ENCODE results near the gene CDH23.

Gene CDH23

DNA sequence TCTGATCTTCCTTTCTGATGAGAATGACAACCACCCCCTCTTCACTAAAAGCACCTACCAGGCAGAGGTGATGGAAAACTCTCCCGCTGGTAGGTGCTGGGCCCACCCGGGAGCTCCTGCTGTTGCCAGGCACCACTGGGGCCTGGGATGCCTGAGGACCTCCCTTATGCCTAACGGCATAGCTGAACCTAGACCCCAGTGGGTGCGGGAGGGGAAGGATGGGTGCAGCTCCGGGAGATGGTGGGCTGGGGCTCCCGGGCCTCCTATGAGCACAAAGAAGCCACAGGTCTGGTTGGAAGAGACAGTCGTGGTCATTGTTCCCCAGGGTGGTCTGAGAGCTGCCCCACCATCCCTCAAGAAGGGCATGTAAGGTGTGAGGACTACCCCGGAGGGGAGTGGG lies 392.2 kb downstream of the CDH23 start:
- DNase-seq: no peak

DNA sequence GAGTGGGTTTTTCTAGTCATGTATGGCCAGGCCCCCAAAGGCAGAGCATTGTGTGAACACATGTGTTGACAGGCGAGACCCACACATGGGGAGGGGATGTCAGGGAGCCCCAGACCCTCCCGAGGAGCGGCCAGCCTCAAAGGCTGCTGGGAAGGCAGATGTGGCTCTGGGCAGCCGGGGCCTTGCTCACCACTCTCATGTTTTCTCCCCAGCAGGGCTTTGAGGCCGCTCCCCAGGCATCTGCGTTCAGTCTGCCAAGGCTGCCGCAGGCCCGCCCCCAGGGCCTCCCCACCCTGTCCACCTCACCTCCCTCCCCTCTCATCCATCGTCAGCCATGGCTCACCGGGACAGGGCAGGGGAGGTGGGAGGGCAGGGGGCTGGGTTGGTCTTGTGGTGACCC lies 393.2 kb downstream of the CDH23 start:
- no peak for DNase-seq

DNA sequence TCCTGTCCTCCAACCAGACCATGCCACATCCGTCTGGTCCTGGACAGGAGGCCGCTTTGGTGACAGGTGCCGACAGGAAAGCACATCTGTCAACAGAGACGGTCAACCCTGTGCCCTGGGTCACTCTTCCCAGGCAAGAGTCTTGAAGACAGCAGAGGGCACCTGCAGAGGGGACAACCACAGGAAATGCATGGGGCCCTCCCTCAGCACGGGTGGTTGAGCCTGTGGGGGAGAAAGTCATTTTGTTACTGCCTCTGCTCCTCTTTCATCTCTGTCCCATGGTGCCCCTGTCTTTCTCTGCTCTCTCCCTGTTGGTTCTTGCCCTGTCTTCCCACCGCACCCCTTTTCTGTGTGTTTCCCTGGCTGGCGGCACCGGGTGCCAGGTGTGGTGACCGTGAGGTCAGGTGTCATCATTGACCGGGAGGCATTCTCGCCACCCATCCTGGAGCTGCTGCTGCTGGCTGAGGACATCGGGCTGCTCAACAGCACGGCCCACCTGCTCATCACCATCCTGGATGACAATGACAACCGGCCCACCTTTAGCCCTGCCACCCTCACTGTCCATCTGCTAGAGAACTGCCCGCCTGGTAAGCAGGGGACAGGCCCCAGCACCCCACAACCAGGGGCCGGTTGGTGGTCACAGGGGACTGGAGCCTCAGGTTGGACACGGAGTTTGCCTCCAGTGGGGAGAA lies 394.2 kb downstream of the CDH23 start:
- DNase-seq: no peak

DNA sequence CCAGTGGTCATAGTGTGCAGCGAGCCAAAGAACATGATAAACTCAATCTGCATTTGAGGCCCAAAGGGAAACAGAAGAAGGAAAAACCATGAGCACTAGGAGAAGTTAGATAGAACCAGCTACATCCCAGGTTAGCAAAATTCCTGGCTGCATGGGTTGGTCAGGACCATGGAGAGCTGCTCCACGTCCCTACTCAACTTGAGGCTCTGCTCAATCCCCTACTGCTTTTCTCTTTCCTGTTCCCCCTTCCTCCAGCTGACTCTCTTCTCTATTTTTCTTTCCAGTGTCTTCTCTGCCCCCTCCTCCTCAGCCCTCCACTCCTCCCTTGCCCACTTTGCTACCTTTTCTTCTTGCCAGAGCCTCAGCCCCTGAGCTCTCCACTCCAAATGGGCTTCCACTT lies 398.5 kb downstream of the CDH23 start:
- no peak for DNase-seq

DNA sequence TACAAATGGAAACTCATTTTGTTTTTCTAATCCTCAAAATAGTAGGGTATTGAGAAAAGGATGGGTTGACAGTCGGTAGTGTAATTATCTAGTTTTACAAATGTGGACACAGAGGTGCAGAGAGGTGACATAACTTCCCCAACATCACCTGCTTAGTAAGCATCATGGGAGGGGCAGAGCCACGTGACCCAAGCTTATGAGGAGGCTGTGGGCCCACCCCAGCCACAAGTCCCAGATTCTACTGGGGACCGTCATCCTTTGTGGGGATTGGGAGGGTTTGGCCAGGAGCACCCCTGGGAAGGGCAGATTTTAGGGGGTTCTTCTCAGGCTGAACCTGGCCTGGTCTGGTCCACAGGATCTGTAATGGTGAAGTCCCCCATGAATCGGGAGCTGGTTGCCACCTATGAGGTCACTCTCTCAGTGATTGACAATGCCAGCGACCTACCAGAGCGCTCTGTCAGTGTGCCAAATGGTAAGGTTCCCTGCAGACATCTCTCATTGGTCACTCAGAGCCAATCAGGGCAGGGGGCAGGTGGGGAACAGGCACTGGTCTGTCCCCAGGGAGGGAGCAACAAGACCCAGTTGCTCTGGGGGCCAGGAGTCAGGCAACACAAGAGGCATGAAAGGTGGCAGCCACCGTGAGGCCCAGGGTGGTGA lies 400.2 kb downstream of the CDH23 start:
- DNase-seq: no peak

DNA sequence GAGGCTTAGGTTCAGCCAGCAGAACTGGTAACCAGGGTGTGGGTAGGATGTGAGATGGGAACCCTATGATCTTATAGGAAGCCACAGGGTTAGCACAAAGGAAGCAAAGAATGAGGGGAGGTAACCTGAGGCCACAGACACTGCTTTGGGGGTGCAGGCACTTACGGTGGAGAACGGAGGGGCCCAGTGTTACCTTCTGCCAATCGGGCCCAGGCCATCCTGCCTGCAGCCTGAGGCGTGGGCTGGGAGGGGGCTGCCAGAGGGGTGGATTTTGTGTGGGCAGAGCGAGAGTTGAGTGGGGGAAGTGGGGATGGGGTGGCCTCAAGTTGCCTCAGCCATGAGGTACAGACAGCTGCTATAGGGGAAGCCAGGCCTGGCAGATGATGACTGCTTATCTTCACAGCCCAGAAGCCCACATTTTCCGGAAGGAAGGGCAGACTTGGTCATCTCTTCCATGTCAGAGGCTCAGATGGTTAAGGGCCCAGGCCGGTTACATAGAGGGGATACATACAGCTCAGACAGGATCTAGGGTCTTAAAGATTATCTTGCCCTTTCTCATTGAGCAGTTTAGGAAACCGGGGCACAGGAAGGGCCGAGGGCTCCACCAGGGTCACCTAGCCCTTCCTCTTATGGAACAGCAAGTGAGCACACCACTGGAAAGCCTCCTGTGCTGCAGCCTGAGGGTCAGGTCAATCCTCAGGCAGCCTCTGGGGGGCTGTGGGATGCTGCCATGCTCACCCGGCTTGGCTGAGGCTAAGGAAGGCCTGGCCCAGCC lies 401.0 kb downstream of the CDH23 start:
- no peak for DNase-seq

DNA sequence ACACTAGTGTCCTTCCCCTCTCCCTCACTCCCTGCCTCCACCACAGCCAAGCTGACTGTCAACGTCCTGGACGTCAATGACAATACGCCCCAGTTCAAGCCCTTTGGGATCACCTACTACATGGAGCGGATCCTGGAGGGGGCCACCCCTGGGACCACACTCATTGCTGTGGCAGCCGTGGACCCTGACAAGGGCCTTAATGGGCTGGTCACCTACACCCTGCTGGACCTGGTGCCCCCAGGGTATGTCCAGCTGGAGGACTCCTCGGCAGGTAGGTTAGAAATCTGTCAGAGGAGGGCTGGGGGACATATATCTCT lies 401.5 kb downstream of the CDH23 start:
- DNase-seq: no peak

DNA sequence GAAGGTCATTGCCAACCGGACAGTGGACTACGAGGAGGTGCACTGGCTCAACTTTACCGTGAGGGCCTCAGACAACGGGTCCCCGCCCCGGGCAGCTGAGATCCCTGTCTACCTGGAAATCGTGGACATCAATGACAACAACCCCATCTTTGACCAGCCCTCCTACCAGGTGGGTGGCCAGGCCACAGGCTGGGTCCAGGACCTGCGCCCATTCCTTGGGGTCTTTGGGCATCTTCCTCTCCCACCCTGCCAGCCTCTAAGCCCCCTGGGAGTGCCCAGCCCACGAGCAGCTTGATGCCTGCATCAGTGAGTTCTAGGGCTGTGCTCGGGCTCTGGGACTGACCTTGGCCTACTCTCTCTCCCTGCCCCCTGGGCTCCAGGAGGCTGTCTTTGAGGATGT lies 402.4 kb downstream of the CDH23 start:
- DNase-seq: no peak

DNA sequence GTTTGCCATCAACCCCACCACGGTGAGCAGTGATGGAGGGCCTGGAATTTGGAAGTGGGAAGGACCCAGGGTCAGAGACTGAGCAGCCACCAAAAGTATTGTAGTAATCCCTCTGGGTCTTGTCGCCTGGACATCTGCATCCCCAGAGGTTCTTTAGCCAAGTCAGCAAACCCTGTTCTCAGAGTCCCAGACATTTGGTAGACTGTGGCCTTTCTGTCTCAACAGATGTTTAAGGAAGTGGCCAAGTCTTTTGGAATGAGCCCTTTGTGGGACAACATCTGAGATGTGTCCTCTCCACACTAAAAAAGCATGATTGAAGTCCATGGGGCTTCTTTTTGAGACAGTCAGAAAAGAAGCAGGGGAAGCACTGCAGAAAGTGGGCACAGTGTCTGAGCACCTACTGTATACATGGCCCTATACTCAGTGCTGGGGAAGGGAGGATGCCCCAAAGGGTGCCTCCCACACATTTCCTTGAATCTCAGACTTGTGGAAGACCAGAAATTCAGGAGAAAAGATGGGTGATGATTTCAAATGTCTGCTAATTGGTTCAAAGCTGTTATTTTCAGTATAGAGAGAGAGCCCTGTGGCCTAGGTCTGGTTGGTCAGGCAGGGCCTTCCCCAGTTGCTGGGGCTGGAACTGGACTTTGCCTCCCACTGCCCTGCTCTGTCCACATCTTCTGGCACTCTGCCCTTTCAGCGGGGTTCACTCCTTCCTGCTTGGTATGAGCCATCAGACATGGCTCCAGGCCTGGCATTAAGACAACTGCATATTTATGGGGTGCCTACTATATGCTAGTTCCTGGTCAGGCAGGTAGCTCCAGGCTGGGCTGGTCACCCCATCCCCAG lies 403.1 kb downstream of the CDH23 start:
- DNase-seq: no peak

DNA sequence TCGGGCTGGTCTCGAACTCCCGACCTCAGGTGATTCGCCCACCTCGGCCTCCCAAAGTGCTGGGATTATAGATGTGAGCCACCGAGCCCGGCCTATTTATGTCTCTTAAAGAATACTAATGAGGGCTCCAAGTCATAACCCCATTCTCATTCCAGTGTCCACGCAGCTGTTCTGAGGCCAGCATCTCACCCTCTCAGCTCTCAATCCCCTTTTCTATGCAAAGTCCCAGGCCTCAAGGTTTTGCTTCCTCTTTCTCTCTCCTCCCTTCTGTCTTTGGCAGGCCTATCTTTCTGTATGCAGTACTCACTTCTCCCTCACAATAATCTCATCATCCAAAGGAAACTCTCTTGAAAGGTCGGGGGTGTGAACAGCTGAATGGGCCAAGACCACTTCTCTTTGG lies 404.6 kb downstream of the CDH23 start:
- no peak for DNase-seq

DNA sequence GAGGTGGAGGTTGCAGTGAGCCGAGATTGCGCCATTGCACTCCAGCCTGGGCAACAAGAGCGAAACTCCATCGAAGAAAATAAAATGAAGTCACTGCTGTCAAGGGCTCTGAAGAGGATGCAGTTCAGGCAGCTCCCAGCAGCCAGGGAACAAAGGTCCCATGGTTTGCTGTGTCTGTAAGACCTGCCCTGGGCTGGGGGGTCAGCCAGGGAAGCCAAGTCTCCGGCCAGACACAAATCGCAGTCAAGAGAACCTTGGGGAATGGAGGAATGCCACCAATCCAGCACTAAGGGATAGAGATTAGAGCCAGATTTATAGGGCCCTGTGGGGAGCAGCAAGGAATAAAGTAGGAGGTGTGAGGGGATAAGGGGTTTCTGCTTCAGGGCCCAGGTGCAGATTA lies 405.5 kb downstream of the CDH23 start:
- DNase-seq: no peak

DNA sequence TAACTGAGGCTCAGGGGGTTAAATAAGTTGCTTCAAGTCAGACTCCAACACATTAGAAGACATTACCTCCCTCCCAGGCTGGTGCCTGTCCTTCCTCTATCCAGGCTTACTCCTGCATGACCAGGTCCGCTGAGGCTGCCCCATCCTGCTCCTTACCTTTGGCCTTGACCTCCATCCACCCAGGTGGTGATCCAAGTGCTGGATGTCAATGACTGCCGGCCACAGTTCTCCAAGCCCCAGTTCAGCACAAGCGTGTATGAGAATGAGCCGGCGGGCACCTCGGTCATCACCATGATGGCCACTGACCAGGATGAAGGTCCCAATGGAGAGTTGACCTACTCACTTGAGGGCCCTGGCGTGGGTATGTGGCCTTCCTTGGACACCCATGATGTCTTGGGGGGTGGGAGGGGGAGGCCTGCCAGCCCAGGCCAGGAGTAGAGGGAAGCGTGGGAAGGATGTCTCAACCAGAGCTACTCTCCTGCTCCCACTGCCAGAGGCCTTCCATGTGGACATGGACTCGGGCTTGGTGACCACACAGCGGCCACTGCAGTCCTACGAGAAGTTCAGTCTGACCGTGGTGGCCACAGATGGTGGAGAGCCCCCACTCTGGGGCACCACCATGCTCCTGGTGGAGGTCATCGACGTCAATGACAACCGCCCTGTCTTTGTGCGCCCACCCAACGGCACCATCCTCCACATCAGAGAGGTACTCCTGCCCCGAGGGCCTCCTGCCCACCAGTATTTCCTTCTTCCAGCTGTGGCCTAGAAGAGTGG lies 406.2 kb downstream of the CDH23 start:
- no peak for DNase-seq

DNA sequence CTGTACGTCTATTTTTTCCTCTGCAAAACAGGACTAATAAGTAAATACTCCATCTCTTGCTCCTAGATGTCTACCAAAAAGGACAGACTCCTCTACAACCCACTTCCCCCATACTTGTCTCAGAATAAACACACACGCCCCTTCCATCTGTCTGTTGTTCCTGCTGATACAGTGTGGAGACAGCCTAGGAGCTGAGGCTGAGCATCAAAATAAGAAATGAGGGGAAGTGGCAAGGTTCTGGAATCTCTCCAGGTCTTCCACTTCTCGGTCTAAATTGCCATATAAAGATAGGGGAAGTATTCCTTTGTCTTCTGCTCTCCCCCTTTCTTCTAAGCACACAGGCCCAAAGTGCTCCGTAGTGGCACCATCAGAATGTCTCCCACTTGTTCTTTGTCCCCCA lies 407.4 kb downstream of the CDH23 start:
- no peak for DNase-seq

DNA sequence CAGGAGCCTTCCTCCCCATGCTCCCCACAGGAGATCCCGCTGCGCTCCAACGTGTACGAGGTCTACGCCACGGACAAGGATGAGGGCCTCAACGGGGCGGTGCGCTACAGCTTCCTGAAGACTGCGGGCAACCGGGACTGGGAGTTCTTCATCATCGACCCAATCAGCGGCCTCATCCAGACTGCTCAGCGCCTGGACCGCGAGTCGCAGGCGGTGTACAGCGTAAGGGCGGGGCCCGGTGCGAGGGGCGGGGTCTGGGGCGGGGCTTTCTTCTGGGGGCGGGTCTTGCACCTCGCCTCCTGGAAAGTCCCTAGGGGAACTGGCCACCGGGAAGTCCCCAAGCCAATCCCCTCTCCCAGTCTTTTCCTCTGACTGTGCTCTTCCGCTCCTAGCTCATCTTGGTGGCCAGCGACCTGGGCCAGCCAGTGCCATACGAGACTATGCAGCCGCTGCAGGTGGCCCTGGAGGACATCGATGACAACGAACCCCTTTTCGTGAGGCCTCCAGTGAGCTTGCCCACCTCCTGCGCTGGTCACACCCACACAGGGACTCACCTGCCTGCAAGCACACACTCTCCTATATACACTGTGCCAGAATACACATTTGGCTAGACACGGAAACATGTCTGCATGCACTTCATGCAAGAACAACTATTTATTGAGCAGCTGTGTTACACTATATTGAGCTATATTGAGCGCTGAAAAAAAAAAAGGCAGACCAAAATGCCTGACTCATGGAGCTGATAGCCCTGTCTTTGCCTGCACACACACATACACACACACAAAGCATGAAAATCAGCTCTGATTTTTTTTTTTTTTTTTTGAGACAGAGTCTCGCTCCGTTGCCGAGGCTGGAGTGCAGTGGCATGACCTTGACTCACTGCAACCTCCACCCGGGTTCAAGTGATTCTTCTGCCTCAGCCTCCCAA lies 409.3 kb downstream of the CDH23 start:
- peak; percentile 5 for DNase-seq

DNA sequence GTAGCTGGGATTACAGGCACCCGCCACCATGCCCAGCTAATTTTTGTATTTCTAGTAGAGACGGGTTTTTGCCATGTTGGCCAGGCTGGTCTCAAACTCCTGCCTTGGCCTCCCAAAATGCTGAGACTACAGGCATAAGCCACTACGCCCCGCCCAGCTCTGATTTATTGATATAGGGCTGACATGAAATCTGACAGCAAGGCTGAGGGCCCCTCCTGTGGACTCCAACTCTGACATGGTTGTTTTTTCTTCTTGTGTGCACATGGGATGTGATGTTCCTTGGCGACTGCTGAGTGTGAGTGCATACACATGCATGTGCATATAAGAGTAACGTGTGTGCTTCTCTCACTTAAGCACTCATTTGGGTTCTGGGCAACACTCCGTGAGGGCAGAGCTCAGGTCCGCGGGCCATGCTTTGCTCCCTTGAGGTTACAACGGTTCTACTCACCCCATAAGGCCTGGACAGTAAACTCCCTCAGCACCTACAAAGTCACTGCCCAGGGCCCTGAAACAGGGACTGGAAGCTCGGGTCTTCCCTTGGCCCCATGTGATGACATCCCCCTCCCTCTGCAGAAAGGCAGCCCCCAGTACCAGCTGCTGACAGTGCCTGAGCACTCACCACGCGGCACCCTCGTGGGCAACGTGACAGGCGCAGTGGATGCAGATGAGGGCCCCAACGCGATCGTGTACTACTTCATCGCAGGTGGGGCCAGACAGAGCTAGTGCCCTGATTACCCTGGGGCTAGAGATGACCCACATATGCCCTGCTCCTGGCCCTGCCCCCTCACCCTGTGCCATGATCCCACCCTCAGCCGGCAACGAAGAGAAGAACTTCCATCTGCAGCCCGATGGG lies 410.2 kb downstream of the CDH23 start:
- no peak for DNase-seq

DNA sequence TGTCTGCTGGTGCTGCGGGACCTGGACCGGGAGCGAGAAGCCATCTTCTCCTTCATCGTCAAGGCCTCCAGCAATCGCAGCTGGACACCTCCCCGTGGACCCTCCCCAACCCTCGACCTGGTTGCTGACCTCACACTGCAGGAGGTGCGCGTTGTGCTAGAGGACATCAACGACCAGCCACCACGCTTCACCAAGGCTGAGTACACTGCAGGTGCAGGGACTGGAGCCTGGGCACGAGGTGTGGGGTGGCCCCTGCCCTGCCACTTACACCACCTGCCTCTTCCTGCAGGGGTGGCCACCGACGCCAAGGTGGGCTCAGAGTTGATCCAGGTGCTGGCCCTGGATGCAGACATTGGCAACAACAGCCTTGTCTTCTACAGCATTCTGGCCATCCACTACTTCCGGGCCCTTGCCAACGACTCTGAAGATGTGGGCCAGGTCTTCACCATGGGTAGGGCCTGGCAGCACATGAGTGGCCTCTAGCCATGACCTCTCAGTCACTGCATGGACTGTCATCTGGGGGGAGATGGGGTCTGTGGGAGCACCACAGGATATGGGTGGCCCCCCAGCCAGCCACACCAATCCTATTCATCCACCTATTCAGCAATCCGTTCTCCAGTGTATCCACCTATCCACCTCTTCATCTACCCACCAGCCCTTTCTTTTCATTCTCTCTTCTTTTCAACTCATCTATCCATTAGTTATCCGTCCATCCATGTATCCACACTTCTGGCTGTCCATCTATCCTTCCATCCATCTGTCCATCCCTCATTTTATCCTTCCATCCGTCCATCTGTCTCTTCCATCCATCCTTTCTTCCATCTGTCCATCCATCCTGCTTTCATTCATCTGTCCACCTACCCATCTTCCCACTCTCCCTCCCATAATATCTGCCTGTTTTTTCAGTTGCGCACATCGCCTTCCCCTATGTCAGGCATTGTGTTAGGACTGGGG lies 411.1 kb downstream of the CDH23 start:
- DNase-seq: no peak

DNA sequence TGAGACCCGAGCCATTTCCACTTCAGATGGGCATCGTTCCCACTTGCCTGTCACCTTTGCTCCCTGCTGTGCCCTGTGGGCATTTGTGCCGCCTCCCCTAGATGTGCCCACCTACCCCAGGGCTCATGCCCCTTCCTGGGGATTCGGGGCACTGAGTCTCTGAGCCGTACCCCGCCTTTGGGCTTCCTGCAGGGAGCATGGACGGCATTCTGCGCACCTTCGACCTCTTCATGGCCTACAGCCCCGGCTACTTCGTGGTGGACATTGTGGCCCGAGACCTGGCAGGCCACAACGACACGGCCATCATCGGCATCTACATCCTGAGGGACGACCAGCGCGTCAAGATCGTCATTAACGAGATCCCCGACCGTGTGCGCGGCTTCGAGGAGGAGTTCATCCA lies 412.9 kb downstream of the CDH23 start:
- no peak for DNase-seq

DNA sequence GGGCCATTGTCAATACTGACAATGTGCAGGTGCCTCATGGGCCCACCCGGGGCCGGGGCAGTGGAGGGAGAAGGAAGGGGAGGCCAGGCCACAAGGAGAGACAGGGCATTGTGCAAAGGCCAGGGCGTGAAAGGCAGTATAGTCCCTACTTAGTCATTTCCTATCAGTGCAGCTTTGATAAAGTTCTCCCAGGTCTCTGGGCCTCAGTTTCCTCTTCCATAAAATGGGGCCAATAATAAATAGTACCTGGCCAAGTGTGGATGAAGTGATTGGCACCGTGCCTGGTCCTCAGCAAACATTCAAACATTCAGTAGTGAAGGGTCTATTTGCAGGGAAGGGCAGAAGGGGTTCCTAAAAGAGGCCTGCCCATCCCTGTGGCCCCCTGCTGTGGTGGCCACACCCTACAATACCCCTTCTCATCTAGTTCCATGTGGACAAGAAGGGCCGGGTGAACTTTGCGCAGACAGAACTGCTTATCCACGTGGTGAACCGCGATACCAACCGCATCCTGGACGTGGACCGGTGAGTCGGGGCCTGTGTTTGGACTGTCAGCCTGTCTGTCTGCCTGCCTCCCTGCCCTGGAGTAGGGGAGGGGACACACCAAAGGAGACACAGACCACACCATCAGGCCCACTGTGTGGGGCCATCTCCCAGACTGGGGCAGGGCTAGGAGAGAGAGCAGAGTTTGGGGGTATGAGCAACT lies 413.5 kb downstream of the CDH23 start:
- no peak for DNase-seq

DNA sequence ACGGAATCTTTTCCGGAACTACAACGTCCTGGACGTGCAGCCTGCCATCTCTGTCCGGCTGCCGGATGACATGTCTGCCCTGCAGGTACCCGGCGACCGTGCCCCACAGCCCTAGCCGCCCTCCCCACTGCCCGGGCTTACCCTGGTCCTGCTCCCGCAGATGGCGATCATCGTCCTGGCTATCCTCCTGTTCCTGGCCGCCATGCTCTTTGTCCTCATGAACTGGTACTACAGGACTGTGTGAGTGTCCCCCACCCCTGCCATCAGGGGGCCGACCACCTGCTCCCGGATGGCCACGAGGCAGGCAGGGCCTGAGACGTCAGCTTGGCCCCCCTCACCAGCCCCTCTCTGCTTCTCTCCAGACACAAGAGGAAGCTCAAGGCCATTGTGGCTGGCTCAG lies 414.6 kb downstream of the CDH23 start:
- DNase-seq: no peak
